Measurements from ENCODE around the gene CASKIN1.

Gene CASKIN1

DNA sequence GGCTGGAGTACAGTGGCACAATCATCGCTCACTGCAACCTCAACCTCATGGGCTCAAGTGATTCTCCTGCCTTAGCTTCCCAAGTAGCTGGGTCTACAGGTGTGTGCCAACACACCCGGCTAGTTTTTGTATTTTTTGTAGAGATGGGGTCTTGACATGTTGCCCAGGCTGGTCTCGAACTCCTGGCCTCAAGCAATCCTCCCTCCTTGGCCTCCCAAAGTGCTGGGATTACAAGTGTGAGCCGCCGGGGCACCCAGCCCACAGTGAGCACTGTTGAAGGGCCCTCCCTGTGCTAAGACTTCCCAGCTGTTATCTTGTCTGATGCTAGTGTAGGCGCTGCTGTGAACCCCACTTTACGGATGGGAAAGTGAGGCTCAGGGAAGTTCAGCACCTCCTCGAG lies 8.0 kb downstream of the CASKIN1 start:
- DNase-seq (ENCODE audit: insufficient read length, low spot score), result no peak
- no peak for TF ChIP-seq POLR2A (IDR thresholded peaks at IDR 0.05; ENCODE audit: low read depth, low read length)
- FAIRE-seq, result no peak

DNA sequence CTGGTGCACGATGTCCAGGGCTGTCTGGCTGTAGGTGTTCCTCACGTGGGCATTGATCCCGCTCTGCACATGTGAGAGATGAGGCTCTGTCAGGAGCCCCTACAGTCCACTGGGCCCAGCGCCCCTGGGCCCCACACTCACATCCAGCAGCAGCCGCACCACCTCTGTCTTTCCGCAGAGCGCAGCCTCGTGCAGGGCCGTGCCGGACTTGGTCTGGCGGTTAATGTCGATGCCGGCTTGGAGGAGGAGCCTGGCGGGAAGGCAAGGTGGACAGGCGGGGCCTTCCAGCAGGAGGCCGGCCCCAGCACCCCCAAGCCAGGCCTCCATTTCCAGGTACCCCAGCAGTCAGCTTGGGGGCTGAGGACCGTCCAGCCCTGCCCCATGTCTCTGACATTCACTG lies 9.2 kb downstream of the CASKIN1 start:
- TF ChIP-seq POLR2A (IDR thresholded peaks at IDR 0.05; ENCODE audit: low read depth, low read length), result no peak
- no peak for DNase-seq (ENCODE audit: insufficient read length, low spot score)
- no peak for FAIRE-seq

DNA sequence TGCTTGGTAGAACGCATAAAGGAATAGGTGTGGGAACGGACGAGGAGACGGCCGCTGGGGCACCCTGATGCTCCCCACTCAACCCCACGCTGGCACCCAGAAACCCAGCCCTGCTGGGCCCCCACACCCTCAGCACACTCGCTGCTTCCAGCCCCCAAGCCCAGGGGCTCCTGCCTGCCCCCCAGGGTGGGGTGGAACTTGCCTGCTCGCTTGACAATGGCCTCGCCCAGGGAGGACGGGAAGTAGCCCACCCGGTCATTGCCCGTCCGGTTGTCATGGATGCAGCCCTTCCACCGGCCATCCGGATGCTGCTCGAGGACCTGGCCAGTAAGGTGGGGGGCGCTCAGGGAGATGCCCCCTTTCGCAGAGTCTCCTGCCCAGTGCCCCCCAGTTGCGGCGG lies 9.9 kb downstream of the CASKIN1 start:
- FAIRE-seq (no peak), DNase-seq (ENCODE audit: insufficient read length, low spot score) (no peak)
- no peak for TF ChIP-seq POLR2A (IDR thresholded peaks at IDR 0.05; ENCODE audit: low read depth, low read length)

DNA sequence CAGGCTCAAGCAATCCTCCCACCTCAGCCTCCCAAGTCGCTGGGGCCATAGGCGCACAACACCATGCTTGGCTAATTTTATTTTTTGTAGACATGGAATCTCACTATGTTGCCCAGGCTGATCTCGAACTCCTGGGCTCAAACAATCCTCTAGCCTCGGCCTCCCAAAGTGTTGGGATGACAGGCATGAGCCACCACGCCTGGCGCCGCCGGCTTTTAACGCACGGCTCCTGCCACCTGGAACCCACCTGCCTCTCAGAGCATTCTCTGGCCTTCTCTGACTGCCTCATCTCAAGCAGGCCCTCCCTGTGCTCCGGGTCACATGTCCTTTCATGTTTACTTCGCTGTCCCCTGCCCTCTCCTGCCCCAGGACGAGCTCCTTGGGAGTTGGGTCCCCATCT lies 10.3 kb downstream of the CASKIN1 start:
- no peak for TF ChIP-seq POLR2A (IDR thresholded peaks at IDR 0.05; ENCODE audit: low read depth, low read length)
- FAIRE-seq (no peak), DNase-seq (ENCODE audit: insufficient read length, low spot score) (no peak)

- DNase-seq (ENCODE audit: insufficient read length, low spot score) (no peak), FAIRE-seq (no peak)
- no peak for TF ChIP-seq POLR2A (IDR thresholded peaks at IDR 0.05; ENCODE audit: low read depth, low read length)
These were observed 11.4 kb downstream of the CASKIN1 start for GRCh38 chr16:2184962-2185361.

GRCh38 chr16:2184346-2184745 lies 12.1 kb downstream of the CASKIN1 start:
- no peak for TF ChIP-seq POLR2A (IDR thresholded peaks at IDR 0.05; ENCODE audit: low read depth, low read length)
- no peak for FAIRE-seq
- no peak for DNase-seq (ENCODE audit: insufficient read length, low spot score)

GRCh38 chr16:2183671-2184070 lies 12.7 kb downstream of the CASKIN1 start:
- no peak for TF ChIP-seq POLR2A (IDR thresholded peaks at IDR 0.05; ENCODE audit: low read depth, low read length)
- DNase-seq (ENCODE audit: insufficient read length, low spot score), result no peak
- no peak for FAIRE-seq

- TF ChIP-seq POLR2A (IDR thresholded peaks at IDR 0.05; ENCODE audit: low read depth, low read length), result no peak
- no peak for FAIRE-seq
- DNase-seq (ENCODE audit: insufficient read length, low spot score), result no peak
These were observed 14.5 kb downstream of the CASKIN1 start for GRCh38 chr16:2181952-2182351.

DNA sequence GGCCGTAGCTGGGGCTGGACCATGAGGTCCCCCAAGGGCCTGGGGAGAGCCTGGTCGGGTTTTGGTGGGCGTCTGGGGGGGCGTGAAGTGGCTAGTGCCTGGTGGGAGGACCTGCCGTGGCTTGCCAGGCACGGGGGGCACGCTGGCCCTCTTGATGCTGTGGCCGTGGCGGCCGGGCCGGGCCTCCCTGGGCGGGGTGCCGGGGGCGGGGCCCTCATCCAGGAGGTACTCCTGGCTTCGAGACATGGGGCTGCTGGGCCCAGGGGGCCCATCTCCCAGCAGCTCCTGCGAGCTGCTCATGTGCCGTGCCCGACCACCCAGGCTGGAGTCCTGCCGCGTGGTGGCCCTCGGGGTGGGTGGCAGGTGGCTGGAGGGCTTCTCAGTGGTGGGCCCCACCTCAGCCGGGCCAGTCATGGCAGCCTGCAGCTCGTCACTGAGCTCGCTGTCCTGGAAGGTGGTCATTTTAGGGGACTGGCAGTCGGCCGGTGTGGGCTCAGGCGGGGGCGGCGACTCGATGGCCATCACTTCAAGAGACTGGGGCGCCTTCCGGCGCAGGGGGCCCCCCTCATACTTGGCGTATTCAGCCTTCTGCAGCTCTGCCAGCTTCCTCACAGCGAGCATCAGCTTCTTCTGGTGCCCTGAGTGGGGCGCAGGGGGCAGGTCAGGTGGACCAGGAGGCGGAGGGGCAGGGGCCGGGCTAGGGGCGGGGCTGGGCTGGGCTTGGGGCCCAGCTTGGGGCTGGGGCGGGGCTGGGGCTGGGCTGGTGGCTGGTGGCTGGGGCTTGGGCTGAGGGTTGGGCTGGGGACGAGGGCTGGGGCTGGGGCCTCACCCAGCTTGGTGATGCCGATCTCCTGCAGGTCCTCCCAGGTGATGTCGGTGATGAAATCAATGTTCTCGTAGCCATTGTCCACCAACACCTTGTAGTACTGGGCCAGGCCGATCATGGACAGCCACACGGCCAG lies 15.2 kb downstream of the CASKIN1 start:
- DNase-seq (ENCODE audit: insufficient read length, low spot score), result no peak
- no peak for TF ChIP-seq POLR2A (IDR thresholded peaks at IDR 0.05; ENCODE audit: low read depth, low read length)
- FAIRE-seq, result no peak

GRCh38 chr16:2180461-2180860 lies 15.9 kb downstream of the CASKIN1 start:
- TF ChIP-seq POLR2A (IDR thresholded peaks at IDR 0.05; ENCODE audit: low read depth, low read length), result no peak
- DNase-seq (ENCODE audit: insufficient read length, low spot score) (no peak), FAIRE-seq (no peak)

DNA sequence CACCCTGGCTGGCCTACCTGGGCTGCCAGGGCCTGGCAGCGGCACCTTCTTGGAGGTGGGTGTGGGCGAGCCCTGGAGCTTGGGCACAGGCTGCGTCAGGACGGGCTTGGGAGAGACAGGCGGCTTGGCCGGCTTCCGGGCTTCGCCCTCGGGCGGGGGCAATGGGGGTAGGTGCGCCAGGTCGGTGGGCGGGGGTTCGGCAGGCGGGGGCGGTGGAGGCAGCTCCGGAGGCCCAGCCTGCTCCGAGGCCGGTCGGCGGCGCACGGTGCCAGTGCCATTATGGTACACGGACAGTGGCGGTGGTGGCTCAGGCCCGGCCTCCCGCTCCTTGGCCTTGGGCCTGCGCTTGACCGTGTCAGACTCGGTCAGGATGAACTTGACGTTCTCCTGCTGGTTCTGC lies 16.8 kb downstream of the CASKIN1 start:
- TF ChIP-seq POLR2A (IDR thresholded peaks at IDR 0.05; ENCODE audit: low read depth, low read length), result no peak
- no peak for DNase-seq (ENCODE audit: insufficient read length, low spot score)
- FAIRE-seq, result no peak

- no peak for TF ChIP-seq POLR2A (IDR thresholded peaks at IDR 0.05; ENCODE audit: low read depth, low read length)
- DNase-seq (ENCODE audit: insufficient read length, low spot score), result no peak
- FAIRE-seq, result no peak
These were observed 17.3 kb downstream of the CASKIN1 start for GRCh38 chr16:2179107-2179501.

- FAIRE-seq, result no peak
- no peak for TF ChIP-seq POLR2A (IDR thresholded peaks at IDR 0.05; ENCODE audit: low read depth, low read length)
- DNase-seq (ENCODE audit: insufficient read length, low spot score), result no peak
These were observed 17.9 kb downstream of the CASKIN1 start for GRCh38 chr16:2178321-2179106.

GRCh38 chr16:2177561-2177960 lies 18.8 kb downstream of the CASKIN1 start:
- FAIRE-seq, result no peak
- no peak for DNase-seq (ENCODE audit: insufficient read length, low spot score)
- no peak for TF ChIP-seq POLR2A (IDR thresholded peaks at IDR 0.05; ENCODE audit: low read depth, low read length)

DNA sequence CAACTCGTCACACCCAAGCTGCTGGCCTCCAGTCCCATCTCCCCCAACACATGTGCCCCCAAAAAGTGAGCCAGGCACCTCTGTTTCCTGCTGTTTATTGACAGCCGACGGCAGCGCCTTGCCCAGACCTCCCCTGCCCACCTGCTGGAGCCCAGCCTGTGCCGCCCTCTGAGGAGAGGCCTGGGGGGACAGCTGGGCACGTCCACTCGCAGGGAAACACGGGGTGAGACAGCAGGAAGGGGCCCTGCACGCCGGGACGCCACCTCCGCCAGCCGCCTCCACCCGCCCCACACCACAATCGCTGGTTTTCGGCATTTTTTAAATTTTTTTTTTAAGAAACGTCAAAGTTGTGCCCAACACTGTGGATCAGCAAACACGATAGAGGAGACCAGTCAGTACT lies 19.3 kb downstream of the CASKIN1 start:
- FAIRE-seq (no peak), DNase-seq (ENCODE audit: insufficient read length, low spot score) (no peak)
- TF ChIP-seq POLR2A (IDR thresholded peaks at IDR 0.05; ENCODE audit: low read depth, low read length), result no peak
